ENCODE results near the gene BCOR.

Gene BCOR

DNA sequence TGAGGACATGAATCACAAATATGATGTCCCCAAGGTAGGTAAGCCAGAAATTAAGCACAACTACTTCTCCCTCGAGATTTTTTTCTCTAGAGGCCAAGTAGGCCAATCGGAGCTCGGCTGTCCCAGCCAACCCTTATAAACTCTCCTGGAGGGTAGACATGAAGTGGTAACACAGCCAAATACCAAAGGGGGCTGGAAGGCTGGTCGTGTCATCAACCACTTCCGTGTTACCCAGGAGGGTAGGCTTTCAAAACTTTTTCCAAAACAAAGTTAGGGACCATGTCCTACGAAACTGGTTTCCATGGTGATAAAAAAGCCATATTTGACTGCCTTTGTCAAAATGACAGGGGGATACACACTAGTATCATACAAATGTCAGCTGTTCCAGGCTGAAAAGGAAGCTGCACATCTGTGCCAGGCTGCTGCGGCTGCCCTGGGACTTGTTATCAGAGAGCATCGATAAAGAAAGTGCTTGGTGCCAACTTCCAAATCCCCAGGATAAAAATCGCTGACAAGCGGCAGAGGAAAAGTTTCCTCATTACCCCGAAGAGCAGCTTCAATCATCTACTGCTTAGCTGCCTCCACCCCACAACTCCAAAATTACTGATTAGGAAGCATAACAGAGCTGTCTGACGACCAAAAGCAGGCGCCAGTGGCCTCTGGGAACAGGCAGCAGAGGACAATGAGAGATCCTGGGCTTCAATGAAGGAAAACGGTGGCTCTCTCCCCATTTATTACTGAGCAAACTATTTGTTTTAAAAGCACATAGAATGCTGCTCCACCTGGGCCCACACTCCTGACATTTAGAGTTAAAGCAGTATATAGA is 20.8 kb downstream of the BCOR start:
- no peak overlapping the region for H2BK15ac ChIP-seq (replicated peaks; ENCODE audit: low read depth)
- H3K27me3 ChIP-seq (ENCODE audit: insufficient read depth, low read length, poor library complexity): no peaks in the 10 kb centered on the region
- H4K5ac ChIP-seq (ENCODE audit: low read length): no peak overlapping the region
- no peak overlapping the region for H2BK120ac ChIP-seq (ENCODE audit: low read depth, low read length)
- no peak overlapping the region for H3K4me2 ChIP-seq (ENCODE audit: low read length)
- peaks cover 4% of the 10 kb centered on the region for H3K36me3 ChIP-seq (ENCODE audit: control insufficient read depth, insufficient read depth, low read length)
- H3K4me1 ChIP-seq (ENCODE audit: control insufficient read depth, low read depth, low read length): no peaks in the 10 kb centered on the region
- no peak overlapping the region for H3K23ac ChIP-seq (ENCODE audit: low read length)
- H2AK5ac ChIP-seq (ENCODE audit: low read length): no peak overlapping the region
- H4K8ac ChIP-seq (ENCODE audit: low read depth, low read length): no peak overlapping the region
- no peak overlapping the region for H2BK5ac ChIP-seq (ENCODE audit: low read length)
- no peak overlapping the region for H3K18ac ChIP-seq (ENCODE audit: low read length)
- H3K79me1 ChIP-seq (ENCODE audit: low read length): no peaks in the 10 kb centered on the region
- DNase-seq: no peak
- H3K56ac ChIP-seq (ENCODE audit: low read length): no peak overlapping the region
- H3K4me3 ChIP-seq (ENCODE audit: low read length): no peak overlapping the region
- no peak overlapping the region for H3K27ac ChIP-seq (ENCODE audit: low read depth, low read length)
- peaks cover 25% of the 10 kb centered on the region for H3K79me2 ChIP-seq (ENCODE audit: control insufficient read depth, insufficient read depth, low read length)
- H3K4ac ChIP-seq (ENCODE audit: low read depth, low read length): no peak overlapping the region
- WGBS (ENCODE audit: extremely low coverage, insufficient coverage, low lambda C conversion rate): no CpG with 5 or more reads among the region's 14 CpGs
- no peak overlapping the region for H3K9ac ChIP-seq (ENCODE audit: low read length)

DNA sequence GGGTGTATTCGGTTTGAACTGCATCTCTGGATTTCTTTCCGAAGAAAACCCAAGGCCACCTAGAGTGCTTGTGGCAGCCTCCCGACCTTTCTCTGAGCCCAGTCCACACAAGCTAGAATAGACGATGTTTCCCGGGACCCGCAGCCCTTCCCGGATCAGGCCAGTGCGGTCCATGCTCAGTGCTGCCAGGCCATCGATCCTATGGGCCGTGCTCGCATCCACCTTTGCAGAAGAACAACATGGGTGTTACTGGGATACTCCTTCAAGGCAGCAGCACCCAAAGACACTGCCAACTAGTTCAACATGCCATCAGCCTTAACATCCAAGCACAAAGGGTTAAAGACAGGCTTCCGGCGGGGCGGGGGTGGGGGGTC is 22.8 kb downstream of the BCOR start:
- Histone ChIP-seq H2BK15ac (replicated peaks; ENCODE audit: low read depth) (no peak overlapping the region), H3K4ac (ENCODE audit: low read depth, low read length) (no peak overlapping the region), H3K4me1 (ENCODE audit: control insufficient read depth, low read depth, low read length) (no peaks in the 10 kb centered on the region), H3K4me3 (ENCODE audit: low read length) (no peak overlapping the region), H3K79me1 (ENCODE audit: low read length) (no peaks in the 10 kb centered on the region), H2BK120ac (ENCODE audit: low read depth, low read length) (no peak overlapping the region), H2BK5ac (ENCODE audit: low read length) (no peak overlapping the region), H3K18ac (ENCODE audit: low read length) (no peak overlapping the region), H3K4me2 (ENCODE audit: low read length) (no peak overlapping the region), H3K79me2 (ENCODE audit: control insufficient read depth, insufficient read depth, low read length) (peaks cover 9% of the 10 kb centered on the region), H3K27me3 (ENCODE audit: insufficient read depth, low read length, poor library complexity) (no peaks in the 10 kb centered on the region), H2AK5ac (ENCODE audit: low read length) (no peak overlapping the region), H3K9ac (ENCODE audit: low read length) (no peak overlapping the region), H4K5ac (ENCODE audit: low read length) (no peak overlapping the region), H3K36me3 (ENCODE audit: control insufficient read depth, insufficient read depth, low read length) (peaks cover 4% of the 10 kb centered on the region), H4K8ac (ENCODE audit: low read depth, low read length) (no peak overlapping the region), H3K27ac (ENCODE audit: low read depth, low read length) (no peak overlapping the region), H3K23ac (ENCODE audit: low read length) (no peak overlapping the region), H3K56ac (ENCODE audit: low read length) (no peak overlapping the region)
- no peak for DNase-seq
- WGBS (ENCODE audit: extremely low coverage, insufficient coverage, low lambda C conversion rate): no CpG with 5 or more reads among the region's 14 CpGs

DNA sequence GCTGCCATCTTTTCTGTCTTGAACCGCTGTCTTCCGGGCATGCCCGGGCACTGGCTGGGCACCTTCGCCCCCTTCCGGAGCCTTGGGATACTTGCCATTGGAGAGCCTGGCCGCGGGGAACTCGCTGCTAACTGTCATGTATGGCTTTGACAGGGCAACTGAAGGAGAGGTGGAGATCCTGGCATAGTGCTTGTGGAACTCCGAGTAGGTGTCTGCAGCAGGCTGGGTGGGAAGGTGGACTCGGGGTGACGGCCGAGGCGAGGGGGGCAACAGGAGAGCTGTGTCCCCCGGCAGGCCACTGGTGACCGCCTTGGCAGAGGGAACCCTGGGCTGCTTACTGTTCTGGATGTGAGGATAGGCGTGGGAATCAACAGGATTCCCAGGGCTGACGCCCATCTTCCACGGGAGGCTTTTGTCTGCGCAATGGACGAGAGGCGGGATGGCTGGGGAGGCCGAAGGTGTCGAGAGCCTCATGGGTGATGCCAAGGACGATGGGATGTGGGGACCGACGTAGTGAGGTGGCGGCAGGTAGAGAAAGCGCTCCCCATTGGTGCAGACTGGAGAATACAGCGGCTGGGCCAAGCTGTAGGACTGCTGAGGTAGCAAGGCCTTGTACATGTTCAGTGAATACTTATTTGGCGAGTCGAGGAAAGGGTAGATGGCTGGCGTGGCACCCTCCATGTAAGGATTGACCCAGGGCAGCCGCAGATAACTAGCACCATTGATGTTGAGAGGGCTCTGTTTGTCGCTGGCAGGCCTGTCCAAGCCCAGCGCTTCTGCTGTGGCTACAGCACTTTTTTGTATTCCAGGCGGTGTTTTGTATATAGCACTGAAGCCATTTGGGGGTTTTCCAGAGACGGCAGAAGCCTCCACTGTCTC is 23.4 kb downstream of the BCOR start:
- H3K9ac ChIP-seq (ENCODE audit: low read length): no peak overlapping the region
- H2BK15ac ChIP-seq (replicated peaks; ENCODE audit: low read depth): no peak overlapping the region
- no peak overlapping the region for H2BK120ac ChIP-seq (ENCODE audit: low read depth, low read length)
- H3K4me2 ChIP-seq (ENCODE audit: low read length): no peak overlapping the region
- peaks cover 4% of the 10 kb centered on the region for H3K36me3 ChIP-seq (ENCODE audit: control insufficient read depth, insufficient read depth, low read length)
- no peak overlapping the region for H3K56ac ChIP-seq (ENCODE audit: low read length)
- no peaks in the 10 kb centered on the region for H3K79me1 ChIP-seq (ENCODE audit: low read length)
- H2BK5ac ChIP-seq (ENCODE audit: low read length): no peak overlapping the region
- no peaks in the 10 kb centered on the region for H3K27me3 ChIP-seq (ENCODE audit: insufficient read depth, low read length, poor library complexity)
- no peak overlapping the region for H3K18ac ChIP-seq (ENCODE audit: low read length)
- H3K23ac ChIP-seq (ENCODE audit: low read length): no peak overlapping the region
- H3K4me3 ChIP-seq (ENCODE audit: low read length): no peak overlapping the region
- H2AK5ac ChIP-seq (ENCODE audit: low read length): no peak overlapping the region
- no peak for DNase-seq
- no peak overlapping the region for H4K8ac ChIP-seq (ENCODE audit: low read depth, low read length)
- no peaks in the 10 kb centered on the region for H3K4me1 ChIP-seq (ENCODE audit: control insufficient read depth, low read depth, low read length)
- peaks cover 8% of the 10 kb centered on the region for H3K79me2 ChIP-seq (ENCODE audit: control insufficient read depth, insufficient read depth, low read length)
- no peak overlapping the region for H3K4ac ChIP-seq (ENCODE audit: low read depth, low read length)
- no peak overlapping the region for H3K27ac ChIP-seq (ENCODE audit: low read depth, low read length)
- WGBS (ENCODE audit: extremely low coverage, insufficient coverage, low lambda C conversion rate): no CpG with 5 or more reads among the region's 37 CpGs
- H4K5ac ChIP-seq (ENCODE audit: low read length): no peak overlapping the region

DNA sequence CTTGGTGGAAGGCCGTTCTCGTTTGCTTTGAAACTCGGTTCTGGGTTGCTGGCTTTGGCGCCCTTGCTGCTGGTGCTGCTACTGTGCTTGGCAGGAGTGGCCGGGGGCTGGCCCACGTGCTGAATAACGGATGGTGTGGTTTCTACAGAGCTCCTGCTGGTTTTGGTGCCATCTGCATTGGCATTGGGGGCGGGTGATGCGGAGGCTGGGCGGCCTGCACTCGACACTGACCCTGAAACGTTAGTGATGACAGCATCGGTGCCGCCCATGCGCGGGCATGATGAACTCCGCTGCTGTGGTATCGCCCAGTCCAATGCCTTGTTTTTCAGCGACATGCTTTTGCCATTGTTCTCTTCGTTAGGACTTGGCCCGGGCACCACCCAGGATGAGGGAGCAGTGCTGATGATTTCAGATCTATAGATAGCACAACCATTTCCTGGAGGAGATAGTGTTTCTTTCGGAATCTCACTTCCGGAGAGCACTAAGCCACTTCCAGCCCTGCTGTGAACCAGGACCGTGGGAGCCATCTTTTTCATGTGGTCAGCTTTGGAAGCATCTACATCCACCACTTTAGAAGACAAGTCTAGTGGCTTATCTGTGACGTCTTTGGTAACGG is 24.2 kb downstream of the BCOR start:
- WGBS (ENCODE audit: extremely low coverage, insufficient coverage, low lambda C conversion rate): no CpG with 5 or more reads among the region's 26 CpGs
- Histone ChIP-seq H2BK5ac (ENCODE audit: low read length) (no peak overlapping the region), H3K23ac (ENCODE audit: low read length) (no peak overlapping the region), H3K56ac (ENCODE audit: low read length) (no peak overlapping the region), H3K18ac (ENCODE audit: low read length) (no peak overlapping the region), H3K4me3 (ENCODE audit: low read length) (no peak overlapping the region), H2BK15ac (replicated peaks; ENCODE audit: low read depth) (no peak overlapping the region), H3K36me3 (ENCODE audit: control insufficient read depth, insufficient read depth, low read length) (peaks cover 4% of the 10 kb centered on the region), H3K4ac (ENCODE audit: low read depth, low read length) (no peak overlapping the region), H3K79me1 (ENCODE audit: low read length) (no peaks in the 10 kb centered on the region), H4K8ac (ENCODE audit: low read depth, low read length) (no peak overlapping the region), H3K27me3 (ENCODE audit: insufficient read depth, low read length, poor library complexity) (no peaks in the 10 kb centered on the region), H3K9ac (ENCODE audit: low read length) (no peak overlapping the region), H4K5ac (ENCODE audit: low read length) (no peak overlapping the region), H3K4me1 (ENCODE audit: control insufficient read depth, low read depth, low read length) (no peaks in the 10 kb centered on the region), H3K27ac (ENCODE audit: low read depth, low read length) (no peak overlapping the region), H2AK5ac (ENCODE audit: low read length) (no peak overlapping the region), H2BK120ac (ENCODE audit: low read depth, low read length) (no peak overlapping the region), H3K79me2 (ENCODE audit: control insufficient read depth, insufficient read depth, low read length) (peaks cover 5% of the 10 kb centered on the region), H3K4me2 (ENCODE audit: low read length) (no peak overlapping the region)
- DNase-seq: no peak

DNA sequence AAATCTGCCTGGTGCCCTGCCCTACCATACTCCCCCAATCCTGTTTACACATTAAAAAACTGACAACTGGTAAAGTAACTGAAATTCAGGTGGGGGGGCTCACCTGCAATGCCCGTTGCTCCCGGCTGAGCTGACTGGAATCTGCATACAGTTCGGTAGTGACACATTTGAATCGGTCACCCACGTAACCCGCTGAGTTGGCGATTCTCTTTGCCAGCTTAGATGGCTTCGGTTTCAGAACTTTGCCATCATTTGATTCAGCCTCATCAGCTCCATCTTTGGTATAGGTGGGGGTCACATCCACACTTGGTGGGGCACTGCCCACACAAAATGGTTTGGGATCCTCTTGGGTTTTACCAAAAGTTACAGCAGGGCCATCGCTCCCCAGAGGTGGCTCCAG is 25.5 kb downstream of the BCOR start:
- H3K79me2 ChIP-seq (ENCODE audit: control insufficient read depth, insufficient read depth, low read length): peaks cover 5% of the 10 kb centered on the region
- no peak overlapping the region for H3K9ac ChIP-seq (ENCODE audit: low read length)
- no peak overlapping the region for H3K4me3 ChIP-seq (ENCODE audit: low read length)
- H3K23ac ChIP-seq (ENCODE audit: low read length): no peak overlapping the region
- H4K8ac ChIP-seq (ENCODE audit: low read depth, low read length): no peak overlapping the region
- no peak overlapping the region for H2BK120ac ChIP-seq (ENCODE audit: low read depth, low read length)
- no peak overlapping the region for H2BK15ac ChIP-seq (replicated peaks; ENCODE audit: low read depth)
- H3K27ac ChIP-seq (ENCODE audit: low read depth, low read length): no peak overlapping the region
- no CpG with 5 or more reads among the region's 9 CpGs for WGBS (ENCODE audit: extremely low coverage, insufficient coverage, low lambda C conversion rate)
- H3K79me1 ChIP-seq (ENCODE audit: low read length): peaks cover 2% of the 10 kb centered on the region
- no peak for DNase-seq
- peaks cover 7% of the 10 kb centered on the region for H3K36me3 ChIP-seq (ENCODE audit: control insufficient read depth, insufficient read depth, low read length)
- no peaks in the 10 kb centered on the region for H3K4me1 ChIP-seq (ENCODE audit: control insufficient read depth, low read depth, low read length)
- no peak overlapping the region for H2BK5ac ChIP-seq (ENCODE audit: low read length)
- H4K5ac ChIP-seq (ENCODE audit: low read length): no peak overlapping the region
- H3K4me2 ChIP-seq (ENCODE audit: low read length): no peak overlapping the region
- no peaks in the 10 kb centered on the region for H3K27me3 ChIP-seq (ENCODE audit: insufficient read depth, low read length, poor library complexity)
- no peak overlapping the region for H3K56ac ChIP-seq (ENCODE audit: low read length)
- no peak overlapping the region for H3K18ac ChIP-seq (ENCODE audit: low read length)
- H2AK5ac ChIP-seq (ENCODE audit: low read length): no peak overlapping the region
- H3K4ac ChIP-seq (ENCODE audit: low read depth, low read length): no peak overlapping the region
